GM10266 (cell line): ENCODE data around the gene IQGAP1.

Experiments
- DNase-seq: peaks from one replicate; pipeline ENCODE4 v3.0.0; 2012; ENCODE audit errors: extremely low spot score
- CTCF ChIP-seq: IDR thresholded peaks from 2 replicates; pipeline ENCODE4 v1.5.1; 2012; ENCODE audit warnings: mild to moderate bottlenecking, low read depth; ENCODE audit not compliant: control insufficient read depth, insufficient read depth; ENCODE audit errors: missing control alignments

The IQGAP1 gene

GRCh38 chr15:90393040-90393439 is 5.0 kb downstream of the IQGAP1 start:
- no peak for DNase-seq
- TF ChIP-seq CTCF = no peak

GRCh38 chr15:90394074-90394473 is 6.0 kb downstream of the IQGAP1 start:
- no peak for TF ChIP-seq CTCF
- no peak for DNase-seq

GRCh38 chr15:90394748-90395442 is 6.9 kb downstream of the IQGAP1 start:
- TF ChIP-seq CTCF = no peak

GRCh38 chr15:90396321-90396720 is 8.3 kb downstream of the IQGAP1 start:
- DNase-seq = no peak
- TF ChIP-seq CTCF = no peak

More at GRCh38 chr15:90394748-90395442, 6.9 kb downstream of the IQGAP1 start:
- no peak for DNase-seq

GRCh38 chr15:90400005-90400758 is 12.1 kb downstream of the IQGAP1 start:
- TF ChIP-seq CTCF = no peak
- DNase-seq = no peak

- no peak for TF ChIP-seq CTCF
- peak; percentile 77 for DNase-seq
Measured at GRCh38 chr15:90400759-90401314, 12.8 kb downstream of the IQGAP1 start.

- TF ChIP-seq CTCF = no peak
- no peak for DNase-seq
Measured at GRCh38 chr15:90401495-90401894, 13.5 kb downstream of the IQGAP1 start.
